ENCODE measurements around the gene FZD8.

The FZD8 gene

GRCh38 chr10:35644050-35644950 is 2.2 kb upstream of the FZD8 start:
- no peak overlapping the region for H4K91ac ChIP-seq (ENCODE audit: low read length)
- H2AK5ac ChIP-seq (ENCODE audit: low read length, severe bottlenecking), result no peak overlapping the region
- H3K9me3 ChIP-seq (ENCODE audit: control insufficient read depth, low read length), result no peaks in the 10 kb centered on the region
- H2BK120ac ChIP-seq (ENCODE audit: low read depth, low read length), result no peak overlapping the region
- peak overlapping the region in 1 of 2 experiments; percentile 84 for H3K4me3 ChIP-seq (ENCODE audit: insufficient read depth in 1 of 2, low read depth in 1 of 2, low read length in 2 of 2)
- H3K79me1 ChIP-seq (replicated peaks; ENCODE audit: low read length, poor library complexity, severe bottlenecking), result peaks cover 3% of the 10 kb centered on the region
- no peak overlapping the region for H3K14ac ChIP-seq (ENCODE audit: low read length in 2 of 2)
- peak; percentile 18 for DNase-seq
- 12% methylated on average over 10 of the region's 13 CpGs for WGBS
- peak overlapping the region; percentile 37 for H4K8ac ChIP-seq (ENCODE audit: low read length)
- peak overlapping the region; percentile 56 to 75 for H2BK12ac ChIP-seq (ENCODE audit: low read length in 2 of 2)
- H3K9ac ChIP-seq (ENCODE audit: low read length), result peak overlapping the region; percentile 84
- H3K36me3 ChIP-seq (ENCODE audit: control insufficient read depth in 1 of 2, insufficient read depth in 2 of 2, low read depth in 1 of 2, low read length in 2 of 2), result no peaks in the 10 kb centered on the region
- H3K4me2 ChIP-seq (ENCODE audit: low read length, poor library complexity, severe bottlenecking), result peak overlapping the region; percentile 100
- H3K4me1 ChIP-seq (ENCODE audit: control insufficient read depth, insufficient read depth, low read depth, low read length), result peaks cover 17% of the 10 kb centered on the region
- H3K23ac ChIP-seq (ENCODE audit: low read length in 2 of 2), result no peak overlapping the region
- no peak overlapping the region for H2BK5ac ChIP-seq (ENCODE audit: low read depth, low read length, poor library complexity, severe bottlenecking)
- peak overlapping the region; percentile 41 to 67 for H3K18ac ChIP-seq (ENCODE audit: low read depth in 1 of 2, low read length in 2 of 2)
- no peak overlapping the region for H2BK15ac ChIP-seq (ENCODE audit: low read depth, poor library complexity, severe bottlenecking)
- H3K4ac ChIP-seq (ENCODE audit: low read depth in 1 of 2, low read length in 2 of 2), result no peak overlapping the region
- H3K27me3 ChIP-seq (ENCODE audit: control insufficient read depth in 1 of 2, insufficient read depth in 1 of 2, low read length in 2 of 2), result no peaks in the 10 kb centered on the region
- no peak overlapping the region for H2AFZ ChIP-seq (ENCODE audit: low read depth, low read length)
- H3K27ac ChIP-seq (ENCODE audit: low read length, poor library complexity, severe bottlenecking), result no peak overlapping the region

GRCh38 chr10:35643151-35644049 is 1.3 kb upstream of the FZD8 start:
- Histone ChIP-seq H3K4me3 (ENCODE audit: insufficient read depth in 1 of 2, low read depth in 1 of 2, low read length in 2 of 2) (peak overlapping the region; percentile 59 to 84), H3K23ac (ENCODE audit: low read length in 2 of 2) (no peak overlapping the region), H2AK5ac (ENCODE audit: low read length, severe bottlenecking) (no peak overlapping the region), H3K18ac (ENCODE audit: low read depth in 1 of 2, low read length in 2 of 2) (peak overlapping the region; percentile 66 to 77), H2BK5ac (ENCODE audit: low read depth, low read length, poor library complexity, severe bottlenecking) (no peak overlapping the region), H3K4ac (ENCODE audit: low read depth in 1 of 2, low read length in 2 of 2) (peak overlapping the region in 1 of 2 experiments; percentile 39), H2BK15ac (ENCODE audit: low read depth, poor library complexity, severe bottlenecking) (peak overlapping the region; percentile 19), H3K9ac (ENCODE audit: low read length) (peak overlapping the region; percentile 84), H3K36me3 (ENCODE audit: control insufficient read depth in 1 of 2, insufficient read depth in 2 of 2, low read depth in 1 of 2, low read length in 2 of 2) (no peaks in the 10 kb centered on the region), H2AFZ (ENCODE audit: low read depth, low read length) (no peak overlapping the region), H2BK12ac (ENCODE audit: low read length in 2 of 2) (peak overlapping the region; percentile 56 to 64), H3K9me3 (ENCODE audit: control insufficient read depth, low read length) (no peaks in the 10 kb centered on the region), H2BK120ac (ENCODE audit: low read depth, low read length) (peak overlapping the region; percentile 90), H3K4me1 (ENCODE audit: control insufficient read depth, insufficient read depth, low read depth, low read length) (peaks cover 21% of the 10 kb centered on the region), H3K79me1 (replicated peaks; ENCODE audit: low read length, poor library complexity, severe bottlenecking) (peaks cover 5% of the 10 kb centered on the region), H3K27me3 (ENCODE audit: control insufficient read depth in 1 of 2, insufficient read depth in 1 of 2, low read length in 2 of 2) (no peaks in the 10 kb centered on the region), H3K27ac (ENCODE audit: low read length, poor library complexity, severe bottlenecking) (peak overlapping the region; percentile 48), H3K14ac (ENCODE audit: low read length in 2 of 2) (no peak overlapping the region), H3K4me2 (ENCODE audit: low read length, poor library complexity, severe bottlenecking) (peak overlapping the region; percentile 100), H4K91ac (ENCODE audit: low read length) (no peak overlapping the region), H4K8ac (ENCODE audit: low read length) (peak overlapping the region; percentile 47)
- peak; percentile 80 for DNase-seq
- under 1% methylated on average over 42 of the region's 42 CpGs for WGBS

- peak overlapping the region in 1 of 2 experiments; percentile 98 for H3K14ac ChIP-seq (ENCODE audit: low read length in 2 of 2)
- 1% methylated on average over 12 of the region's 17 CpGs for WGBS
- no peak overlapping the region for H2AK5ac ChIP-seq (ENCODE audit: low read length, severe bottlenecking)
Measured at GRCh38 chr10:35642793-35643114, 658 bp upstream of the FZD8 start.

More at GRCh38 chr10:35642793-35643114, 658 bp upstream of the FZD8 start:
- H2BK12ac ChIP-seq (ENCODE audit: low read length in 2 of 2), result peak overlapping the region in 1 of 2 experiments; percentile 64
- peaks cover 5% of the 10 kb centered on the region for H3K79me1 ChIP-seq (replicated peaks; ENCODE audit: low read length, poor library complexity, severe bottlenecking)
- peak overlapping the region; percentile 84 for H3K9ac ChIP-seq (ENCODE audit: low read length)
- no peaks in the 10 kb centered on the region for H3K27me3 ChIP-seq (ENCODE audit: control insufficient read depth in 1 of 2, insufficient read depth in 1 of 2, low read length in 2 of 2)
- no peak overlapping the region for H3K23ac ChIP-seq (ENCODE audit: low read length in 2 of 2)
- H3K4me1 ChIP-seq (ENCODE audit: control insufficient read depth, insufficient read depth, low read depth, low read length), result peaks cover 21% of the 10 kb centered on the region
- H3K4me2 ChIP-seq (ENCODE audit: low read length, poor library complexity, severe bottlenecking), result peak overlapping the region; percentile 100
- peak overlapping the region in 1 of 2 experiments; percentile 84 for H3K4ac ChIP-seq (ENCODE audit: low read depth in 1 of 2, low read length in 2 of 2)
- peak overlapping the region in 1 of 2 experiments; percentile 93 for H3K18ac ChIP-seq (ENCODE audit: low read depth in 1 of 2, low read length in 2 of 2)
- no peak overlapping the region for H3K27ac ChIP-seq (ENCODE audit: low read length, poor library complexity, severe bottlenecking)
- H2BK5ac ChIP-seq (ENCODE audit: low read depth, low read length, poor library complexity, severe bottlenecking), result no peak overlapping the region
- H4K8ac ChIP-seq (ENCODE audit: low read length), result peak overlapping the region; percentile 89
- no peaks in the 10 kb centered on the region for H3K9me3 ChIP-seq (ENCODE audit: control insufficient read depth, low read length)
- peak overlapping the region; percentile 36 for H2AFZ ChIP-seq (ENCODE audit: low read depth, low read length)
- peak overlapping the region; percentile 82 to 84 for H3K4me3 ChIP-seq (ENCODE audit: insufficient read depth in 1 of 2, low read depth in 1 of 2, low read length in 2 of 2)
- H3K36me3 ChIP-seq (ENCODE audit: control insufficient read depth in 1 of 2, insufficient read depth in 2 of 2, low read depth in 1 of 2, low read length in 2 of 2), result no peaks in the 10 kb centered on the region
- peak overlapping the region; percentile 80 for H2BK15ac ChIP-seq (ENCODE audit: low read depth, poor library complexity, severe bottlenecking)
- no peak for DNase-seq
- H2BK120ac ChIP-seq (ENCODE audit: low read depth, low read length), result peak overlapping the region; percentile 93
- peak overlapping the region; percentile 79 for H4K91ac ChIP-seq (ENCODE audit: low read length)

Data from mesenchymal stem cell (in vitro differentiated cells and primary cell).